NCI-H1417 (cell line): ENCODE measurements around the gene ACOT9.
A peak's percentile ranks its signal among the peaks of the same experiment; 100 is the strongest.
"Not testable (repeated sequence)": the region's sequence is repeated elsewhere in the genome, so short reads cannot be mapped to it uniquely, and the experiment has no call there.

Source experiments
- DNase-seq, 3 experiments: peaks; one replicate each; lab custom pipeline; 2025; lab: John Stamatoyannopoulos, UW

ACOT9 gene

GRCh38 chrX:23742697-23743622, at the start of gene ACOT9:
Gene ACOT9, minus strand, starts transcription at chrX:23743276. Its CDS starts 132 bp downstream, at chrX:23743144.
- DNase-seq: no peak

- DNase-seq: no peak
These were observed 47.0 kb upstream of the ACOT9 start for GRCh38 chrX:23790155-23790497.

- DNase-seq: no peak
These were observed 46.5 kb upstream of the ACOT9 start for GRCh38 chrX:23789386-23790154.

GRCh38 chrX:23788946-23789345, 45.9 kb upstream of the ACOT9 start:
- DNase-seq: no peak

- no peak for DNase-seq
These were observed 45.4 kb upstream of the ACOT9 start for GRCh38 chrX:23788521-23788920.

- no peak for DNase-seq
These were observed 44.7 kb upstream of the ACOT9 start for GRCh38 chrX:23787745-23788118.

- DNase-seq: no peak
These were observed 43.3 kb upstream of the ACOT9 start for GRCh38 chrX:23786268-23786815.

- DNase-seq: no peak
These were observed 42.5 kb upstream of the ACOT9 start for GRCh38 chrX:23785580-23785979.

- DNase-seq: no peak
These were observed 41.6 kb upstream of the ACOT9 start for GRCh38 chrX:23784470-23785331.

- no peak for DNase-seq
These were observed 40.8 kb upstream of the ACOT9 start for GRCh38 chrX:23783589-23784469.

- DNase-seq: peak; percentile 86 to 98 (median 96)
These were observed 40.0 kb upstream of the ACOT9 start, which contains the start of gene SAT1 for GRCh38 chrX:23782863-23783588. Gene SAT1, plus strand, starts transcription at chrX:23783173. Its CDS starts 179 bp downstream, at chrX:23783352.

- DNase-seq: no peak
These were observed 39.4 kb upstream of the ACOT9 start for GRCh38 chrX:23782455-23782854.

- no peak for DNase-seq
These were observed 35.9 kb upstream of the ACOT9 start for GRCh38 chrX:23779025-23779424.

- no peak for DNase-seq
These were observed 33.3 kb upstream of the ACOT9 start for GRCh38 chrX:23776363-23776762.

- DNase-seq: peak in 1 of 3 experiments; percentile 29
These were observed 30.6 kb upstream of the ACOT9 start for GRCh38 chrX:23773601-23774175.

- DNase-seq: not testable (repeated sequence)
These were observed 28.0 kb upstream of the ACOT9 start for GRCh38 chrX:23771086-23771485.

GRCh38 chrX:23770142-23770541, 27.1 kb upstream of the ACOT9 start:
- DNase-seq: no peak

GRCh38 chrX:23766650-23767551, 23.8 kb upstream of the ACOT9 start:
- DNase-seq: no peak

- no peak for DNase-seq
These were observed 22.8 kb upstream of the ACOT9 start for GRCh38 chrX:23765868-23766267.
